T1000 (cell line): ENCODE results near the gene KCNMA1.

Experiments used
- DNase-seq: peaks from one replicate; lab custom pipeline; 2025; ENCODE audit warnings: mixed read lengths; lab: John Stamatoyannopoulos, UW

Gene KCNMA1

DNA sequence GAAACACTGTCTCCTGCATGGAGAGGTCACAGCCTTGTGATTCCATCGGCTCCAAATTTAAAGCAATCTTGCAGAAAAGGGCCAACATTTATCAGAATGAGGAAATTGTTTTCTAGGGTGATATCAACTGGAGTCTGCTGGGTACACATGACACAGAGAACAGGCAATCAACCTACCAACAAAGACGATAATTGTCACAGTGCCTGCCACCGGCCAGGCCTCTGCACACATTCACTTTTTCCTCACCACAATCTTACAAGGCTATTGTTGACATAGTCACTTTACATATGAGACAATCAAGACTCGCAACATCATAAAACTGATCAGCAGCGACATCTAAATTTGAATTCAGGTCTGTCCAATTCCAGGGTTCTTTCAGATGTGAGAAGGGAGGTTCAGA is 189.4 kb downstream of the KCNMA1 start:
- no peak for DNase-seq

DNA sequence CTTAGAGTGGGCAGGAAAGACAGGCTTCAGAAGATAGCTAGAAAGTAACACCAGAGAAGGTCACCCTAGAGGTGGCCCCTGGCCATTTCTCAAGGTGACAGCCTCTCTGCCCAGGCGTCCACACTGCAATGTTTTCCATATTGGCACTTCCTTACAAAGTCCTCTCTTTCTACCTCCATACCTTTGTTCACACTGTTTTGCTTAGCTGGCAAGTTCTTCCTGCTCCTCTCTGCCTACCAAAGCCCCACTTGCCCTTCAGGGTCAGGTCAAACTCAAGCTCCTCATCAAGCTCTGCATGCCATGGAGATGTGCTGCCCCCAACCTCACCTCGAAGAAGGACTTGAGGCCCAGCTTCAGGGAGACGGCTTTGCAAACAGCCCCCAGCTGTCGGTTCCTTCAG is 190.9 kb downstream of the KCNMA1 start:
- no peak for DNase-seq

DNA sequence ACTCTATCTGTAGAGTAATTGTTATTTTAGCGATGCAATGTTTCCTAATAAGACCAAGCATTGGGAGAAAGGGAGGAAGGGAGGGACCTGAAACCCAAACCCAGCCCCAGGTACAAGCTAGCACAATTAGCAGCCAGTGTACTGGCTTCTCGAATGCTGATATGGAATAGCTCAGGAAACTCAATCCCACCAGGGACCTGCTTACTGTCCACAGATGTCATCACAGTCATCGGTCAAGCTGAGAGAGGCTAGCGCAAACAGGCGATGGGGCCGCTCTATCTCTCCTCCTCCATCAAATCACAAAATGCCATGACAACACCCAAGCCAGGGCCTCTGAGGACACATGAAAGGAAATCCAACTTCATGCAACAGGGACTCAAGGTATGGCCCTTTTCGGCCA is 192.1 kb downstream of the KCNMA1 start:
- DNase-seq: no peak

DNA sequence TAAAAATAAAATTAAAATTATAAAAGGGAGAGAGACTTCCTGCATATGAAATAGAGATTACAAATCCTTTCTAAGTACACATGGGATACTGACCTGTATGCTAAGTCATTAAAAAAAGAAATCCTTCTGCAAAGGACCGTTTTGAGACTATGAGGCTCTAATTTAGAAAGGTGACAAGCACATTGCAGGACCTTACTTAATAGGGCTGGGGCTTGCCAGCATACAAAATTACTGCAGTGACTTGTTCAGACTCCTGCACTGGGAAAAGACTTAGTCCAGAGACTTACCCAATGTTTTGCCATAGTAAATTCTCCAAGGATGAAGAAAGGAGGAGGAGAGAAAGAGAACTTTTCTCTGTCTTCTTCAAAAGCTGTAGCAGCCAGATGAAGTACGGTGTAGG is 193.6 kb downstream of the KCNMA1 start:
- DNase-seq: no peak

DNA sequence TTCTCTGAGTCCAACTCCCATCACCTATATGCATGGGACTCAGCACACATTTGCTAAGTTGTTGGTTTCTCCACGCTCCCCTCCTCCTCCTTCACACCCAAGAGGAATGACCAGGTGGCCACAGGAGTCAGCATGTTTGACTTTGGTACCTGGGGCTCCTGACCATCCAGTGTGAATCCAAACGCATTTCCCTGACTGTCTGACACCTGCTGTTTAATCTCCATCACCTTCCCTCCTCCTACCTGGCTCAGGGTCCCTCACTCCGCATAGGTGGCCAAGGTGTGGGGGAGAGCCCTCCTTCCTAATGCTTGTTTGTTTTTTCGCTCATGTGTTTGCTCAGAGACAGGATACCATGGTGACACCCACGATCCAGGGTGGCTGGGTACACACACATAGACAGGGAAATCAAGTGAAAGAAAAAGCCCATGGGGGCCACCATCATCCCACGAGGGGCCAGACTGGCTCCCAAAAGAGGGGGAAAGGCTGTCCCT is 194.9 kb downstream of the KCNMA1 start:
- no peak for DNase-seq

DNA sequence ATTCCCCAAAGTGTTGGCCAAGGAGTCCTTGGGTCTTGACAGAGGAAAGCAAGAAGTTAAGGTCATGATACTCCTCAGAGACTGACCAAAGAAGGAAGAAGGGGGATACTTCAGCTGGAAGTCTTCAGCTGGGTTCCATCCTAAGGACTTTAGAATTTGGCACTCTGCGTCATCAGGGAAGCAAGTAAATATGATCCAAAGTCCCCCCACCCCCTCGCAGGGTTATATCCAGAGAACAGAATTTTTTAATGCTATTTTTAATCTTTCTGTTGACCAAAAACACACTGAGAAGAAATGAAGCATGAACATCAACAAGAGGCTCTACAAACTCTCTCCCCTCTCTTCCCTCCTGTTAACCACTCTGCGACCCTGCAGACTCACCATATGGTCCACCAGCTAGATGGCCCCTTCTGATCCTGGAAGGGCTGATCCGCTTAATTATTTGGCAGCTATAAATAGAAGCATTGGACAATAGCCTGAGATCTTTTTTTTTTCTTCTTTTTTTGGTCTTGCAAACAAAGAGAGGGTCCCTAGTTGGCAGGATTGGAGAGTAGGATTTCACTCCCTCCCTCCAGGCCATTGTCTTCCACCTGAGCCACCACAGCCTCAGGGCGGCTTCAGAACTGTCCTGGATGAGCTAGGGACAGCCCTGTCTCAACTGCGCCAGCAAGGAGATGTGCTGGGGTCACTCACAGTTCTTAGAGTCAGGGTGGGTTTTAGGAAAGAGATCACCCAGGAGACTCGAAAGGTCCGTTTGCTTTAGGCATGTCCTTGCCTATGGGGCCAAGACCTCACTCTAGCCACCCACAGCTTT is 196.0 kb downstream of the KCNMA1 start:
- DNase-seq: no peak

DNA sequence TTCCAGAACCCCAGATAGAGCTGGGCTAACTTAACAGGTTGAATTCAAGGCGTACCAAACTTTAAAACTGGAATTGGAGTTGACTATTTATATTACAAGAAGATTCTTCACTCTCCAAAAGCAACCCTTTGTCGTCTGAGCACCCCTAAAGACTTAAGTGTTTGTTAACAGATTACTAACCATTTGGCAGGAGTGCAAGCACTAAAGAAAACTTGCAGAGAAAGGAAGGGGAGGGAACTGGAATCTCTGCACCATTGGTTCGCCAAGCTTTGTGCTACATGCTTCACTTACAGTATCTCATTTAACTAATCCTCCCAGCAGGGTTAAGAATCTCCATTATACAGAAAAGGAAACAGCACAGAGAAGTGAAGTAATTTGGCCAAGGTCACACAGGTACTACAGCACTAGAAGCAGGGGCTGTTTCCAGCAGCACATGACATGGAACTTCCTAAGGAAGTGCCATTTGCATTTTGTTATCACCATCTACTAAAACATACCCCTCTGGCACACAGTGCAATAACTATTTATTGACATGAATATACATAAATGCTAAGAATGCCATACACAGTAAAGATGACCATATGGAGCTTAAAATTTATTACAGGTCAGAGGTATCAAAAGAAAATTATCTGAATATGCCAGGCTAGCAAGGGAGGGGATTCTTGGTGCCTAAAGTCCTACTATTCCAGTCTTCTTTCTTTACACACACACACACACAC is 201.2 kb downstream of the KCNMA1 start:
- DNase-seq: no peak

DNA sequence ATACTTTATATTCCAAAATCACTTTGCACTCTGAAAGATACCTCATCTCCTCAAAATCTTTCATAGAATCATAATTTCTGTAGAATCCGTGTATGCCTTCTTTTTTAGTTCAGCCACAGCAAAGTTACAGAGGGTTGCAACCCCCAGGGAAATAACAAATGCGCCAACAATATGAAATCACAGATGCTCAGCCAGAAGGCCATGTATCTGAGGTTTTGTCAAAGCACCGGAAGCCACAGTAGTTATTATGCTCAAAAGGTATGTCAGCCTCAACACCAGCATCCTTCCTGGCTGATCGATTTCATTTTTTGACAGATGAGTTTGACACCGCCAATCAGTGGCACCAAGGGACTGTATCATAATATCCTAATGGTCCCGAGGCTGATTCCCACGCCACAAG is 204.1 kb downstream of the KCNMA1 start:
- DNase-seq: no peak

DNA sequence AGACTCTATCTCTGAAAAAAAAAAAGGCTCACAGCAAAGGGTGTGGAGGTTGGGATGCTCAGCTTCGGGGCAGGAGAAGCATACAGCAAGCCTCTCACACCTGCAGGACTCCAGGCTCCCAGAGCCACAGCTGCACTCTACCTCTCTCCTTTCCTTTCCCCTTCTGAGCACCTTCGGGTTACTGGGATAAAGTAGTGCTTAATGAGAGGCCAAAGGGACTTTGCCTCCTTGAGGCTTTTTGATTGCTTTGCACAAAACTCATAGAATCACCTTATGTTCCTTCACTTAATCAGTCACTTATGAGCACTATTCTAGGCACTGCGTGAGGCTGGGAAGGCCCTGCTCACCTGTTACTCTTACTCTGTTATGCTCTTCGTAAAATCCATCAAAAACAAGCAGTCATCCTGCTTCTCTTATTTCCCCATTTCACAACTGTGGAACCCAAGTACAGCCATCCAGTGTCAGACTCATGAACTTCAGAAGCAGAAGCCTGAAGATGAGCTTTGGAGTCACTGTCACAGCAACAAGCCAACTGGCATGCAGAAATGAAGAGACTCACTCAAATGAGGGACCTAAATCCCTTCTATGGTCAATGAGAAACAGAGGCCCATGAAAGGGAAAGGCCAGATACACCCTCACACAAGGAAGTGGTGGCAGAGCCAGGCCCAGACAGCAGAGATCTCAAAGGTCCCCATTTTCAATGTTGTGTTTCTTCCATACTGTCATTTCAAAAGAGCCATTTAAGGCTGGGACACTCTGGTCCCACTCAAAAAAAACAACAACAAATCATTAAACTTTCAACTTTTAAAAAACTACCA is 205.4 kb downstream of the KCNMA1 start:
- no peak for DNase-seq

DNA sequence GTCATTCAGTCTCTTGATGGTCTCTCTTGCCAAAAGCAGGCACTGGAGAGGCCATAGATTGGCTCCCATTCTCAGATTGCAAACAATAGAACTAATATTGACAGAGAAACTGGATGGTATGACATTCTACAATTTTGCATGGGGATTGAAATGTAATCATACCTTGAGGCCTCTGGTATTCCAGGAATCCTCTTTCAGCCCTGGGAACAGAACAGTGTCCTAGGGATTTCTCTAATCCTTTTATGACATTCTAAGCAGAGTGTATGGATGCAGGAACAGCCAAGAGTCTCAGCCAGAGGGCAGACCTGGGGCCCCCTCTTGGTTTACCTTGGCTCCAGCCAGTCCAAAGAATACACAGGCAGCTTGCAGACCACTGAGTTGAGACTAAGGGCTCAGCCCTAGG is 206.4 kb downstream of the KCNMA1 start:
- DNase-seq: no peak

DNA sequence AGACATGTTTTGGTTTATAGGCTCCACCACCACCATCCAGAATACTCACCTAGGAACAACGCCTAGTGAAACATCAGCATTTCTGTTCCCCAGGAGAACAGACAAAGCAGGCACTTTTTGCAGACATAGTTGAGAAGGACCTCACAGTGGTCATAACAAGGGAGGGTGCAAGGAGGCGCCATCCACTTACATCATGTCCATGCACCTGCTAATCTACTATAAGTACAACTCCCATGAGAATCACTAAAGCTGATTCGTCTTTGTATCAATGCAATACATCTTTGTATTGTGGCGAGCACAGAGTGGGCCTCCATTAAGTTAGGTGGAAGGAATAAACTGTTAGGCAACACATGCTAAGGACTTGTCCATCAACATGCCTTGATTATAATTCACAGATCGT is 207.1 kb downstream of the KCNMA1 start:
- DNase-seq: no peak

DNA sequence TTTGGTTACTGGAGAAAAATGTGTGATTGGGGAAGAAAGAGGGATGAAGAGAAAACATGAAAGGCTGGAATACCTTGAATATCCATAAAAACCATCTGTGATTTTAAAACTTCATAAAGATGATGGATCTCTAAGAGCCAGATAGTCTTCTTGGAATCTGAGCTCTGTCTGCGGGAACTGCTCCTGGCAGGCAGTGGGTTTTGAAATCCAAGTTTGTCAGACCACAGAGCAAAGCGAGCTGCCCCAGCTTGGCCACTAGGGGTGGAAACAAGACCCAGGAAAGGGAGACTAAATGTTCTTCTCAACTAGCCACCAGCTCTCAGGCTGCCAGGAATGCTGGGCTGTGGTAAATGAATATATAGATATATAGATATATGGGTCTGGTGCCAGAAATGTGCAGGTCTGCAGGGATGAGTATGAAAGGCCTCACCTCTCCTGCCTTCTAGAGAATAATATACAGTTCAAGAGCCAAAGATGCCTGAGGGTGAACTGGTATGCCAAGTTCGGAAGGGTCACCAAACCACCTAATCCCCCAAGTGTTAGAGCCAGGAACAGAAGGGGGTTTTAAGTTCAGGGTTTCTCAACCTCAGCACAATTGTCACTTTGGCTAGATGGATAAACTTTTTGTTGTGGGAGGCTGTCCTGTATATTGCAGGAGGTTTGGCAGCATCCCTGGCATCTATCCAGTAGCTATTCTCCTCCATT is 208.8 kb downstream of the KCNMA1 start:
- peak; percentile 21 for DNase-seq

DNA sequence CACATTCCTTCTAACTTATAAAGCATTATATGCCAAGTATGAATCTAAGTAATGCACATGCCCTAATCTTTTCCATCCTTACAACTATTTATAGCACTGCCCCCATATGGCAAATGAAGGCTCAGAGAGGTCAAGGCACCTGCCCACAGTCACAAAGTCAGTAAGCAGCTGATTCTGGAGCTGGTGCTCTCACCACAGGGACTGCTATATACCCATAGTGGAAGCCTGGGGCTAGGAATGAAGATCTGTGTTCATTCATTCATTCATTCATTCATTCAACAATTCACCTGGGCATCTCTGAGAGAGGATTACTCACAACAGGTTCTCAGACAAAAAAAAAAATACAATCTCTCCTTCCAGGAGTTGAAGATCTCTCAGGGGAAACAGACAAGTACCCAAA is 213.4 kb downstream of the KCNMA1 start:
- DNase-seq: no peak

DNA sequence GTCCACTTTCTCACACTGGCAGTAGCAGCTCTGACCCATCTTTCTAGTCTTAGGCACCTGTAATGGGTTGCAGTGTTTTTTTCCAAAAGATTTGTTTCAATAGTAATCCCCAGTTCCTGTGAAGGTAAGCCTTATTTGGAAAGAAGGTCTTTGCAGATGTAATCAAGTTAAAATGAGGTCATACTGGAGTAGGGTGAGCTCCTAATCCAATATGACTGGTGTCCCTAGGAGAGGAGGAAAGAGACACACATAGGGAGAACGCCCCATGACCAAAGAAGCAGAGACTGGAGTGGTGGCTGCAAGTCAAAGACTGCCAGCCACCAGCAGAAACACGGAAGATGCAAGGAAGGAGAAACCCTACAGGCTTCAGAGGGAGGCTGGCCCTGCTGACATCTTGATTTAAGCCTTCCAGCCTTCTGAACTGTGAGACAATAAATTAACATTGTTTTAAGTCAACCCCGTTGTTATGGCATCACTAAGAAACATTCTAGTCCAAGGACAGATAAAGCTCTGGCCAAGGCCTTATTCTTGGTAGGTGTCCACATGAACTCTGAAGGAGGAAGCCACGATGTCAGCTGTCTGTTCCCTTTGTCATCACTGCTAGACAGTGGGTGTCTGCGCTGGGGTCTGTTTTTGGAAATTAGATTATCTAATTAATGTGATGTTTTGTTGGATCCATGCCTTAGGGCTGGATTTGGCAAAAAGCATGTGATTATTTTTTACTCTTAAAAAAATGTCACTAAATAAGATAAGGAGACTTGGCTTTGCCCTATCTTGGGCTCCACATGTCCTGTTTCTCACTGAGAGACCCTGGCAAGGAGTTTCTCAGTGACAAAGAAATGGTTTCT is 214.9 kb downstream of the KCNMA1 start:
- no peak for DNase-seq

DNA sequence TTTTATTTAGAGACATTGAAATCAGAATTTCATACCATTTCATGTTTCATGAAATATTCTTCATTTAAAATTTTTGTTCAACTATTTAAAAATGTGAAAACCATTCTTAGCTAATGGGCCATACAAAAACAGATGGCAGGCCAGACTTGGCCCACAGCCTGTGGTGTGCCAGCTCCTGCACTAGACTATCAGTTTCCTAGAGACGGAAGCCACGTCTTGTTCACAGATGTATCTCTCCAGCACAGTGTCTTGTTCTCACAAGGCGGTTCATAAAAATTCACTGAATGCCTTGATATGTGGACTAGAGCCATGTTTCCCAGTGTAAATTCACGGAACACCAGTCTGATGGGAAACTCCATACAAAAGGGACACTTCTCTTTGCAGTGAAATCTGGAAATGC is 216.0 kb downstream of the KCNMA1 start:
- DNase-seq: no peak

DNA sequence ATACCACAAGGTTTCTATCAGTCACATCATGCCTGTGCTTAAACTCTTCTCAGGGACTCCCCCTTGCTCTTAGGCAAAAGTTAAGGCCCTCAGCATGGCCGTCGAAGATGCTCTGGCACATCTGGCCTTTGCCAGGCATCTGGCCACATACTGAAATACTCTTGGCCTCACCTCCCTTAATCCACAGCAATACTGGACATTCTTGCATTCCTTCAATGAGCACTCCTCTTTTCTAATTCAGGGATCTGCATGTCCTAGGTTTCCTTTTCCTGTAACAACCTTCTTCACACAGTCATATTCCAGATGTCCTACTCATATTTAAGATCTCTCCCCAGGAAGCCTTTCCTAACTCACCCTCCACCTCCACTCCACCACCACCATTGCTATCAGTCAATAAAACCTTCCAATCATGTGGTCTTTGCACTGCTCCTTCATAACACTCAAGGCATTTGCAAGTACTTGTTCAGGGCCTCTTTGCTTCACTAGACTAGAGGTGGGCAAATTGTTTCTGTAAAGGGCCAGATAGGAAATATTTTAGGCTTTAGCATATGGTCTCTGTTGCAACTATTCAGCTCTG is 216.6 kb downstream of the KCNMA1 start:
- DNase-seq: no peak

DNA sequence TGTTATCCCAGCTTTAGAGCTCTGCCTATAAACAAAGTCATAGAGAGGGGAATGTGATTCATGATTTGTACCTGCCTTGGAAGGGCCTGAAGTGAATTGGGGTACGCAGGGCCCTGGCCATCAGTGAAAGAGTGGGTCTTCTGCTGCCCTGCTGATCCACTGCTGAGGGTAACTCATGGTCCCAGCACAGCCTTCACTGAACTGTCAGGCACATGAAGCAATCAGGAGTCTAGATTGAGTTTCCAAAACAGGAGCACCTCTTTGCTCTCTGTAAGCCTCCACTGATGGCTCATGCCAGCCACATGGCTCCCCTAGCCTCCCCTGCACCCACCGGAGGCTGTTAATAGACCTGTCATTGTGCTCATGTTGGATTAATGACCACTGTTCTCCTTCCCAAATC is 217.6 kb downstream of the KCNMA1 start:
- no peak for DNase-seq

DNA sequence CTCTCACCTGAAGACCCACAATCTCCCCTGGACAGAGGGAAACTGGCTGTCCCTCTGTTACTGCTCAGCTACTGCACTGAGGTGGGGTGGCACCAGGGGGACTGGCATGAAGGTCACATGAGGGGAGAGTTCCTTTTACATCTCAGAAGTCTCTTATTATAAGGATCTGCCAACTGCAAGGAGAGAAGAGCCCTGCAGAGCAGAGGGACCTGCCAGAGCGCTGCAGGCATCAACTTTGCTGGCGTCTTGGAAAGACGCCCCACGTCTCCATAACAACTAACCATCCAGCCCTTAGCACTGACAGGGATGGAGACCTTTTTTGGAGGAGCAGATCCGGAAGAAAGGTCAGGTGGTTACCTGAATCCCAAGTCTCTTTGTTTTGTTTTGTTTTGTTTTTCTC is 218.6 kb downstream of the KCNMA1 start:
- no peak for DNase-seq

DNA sequence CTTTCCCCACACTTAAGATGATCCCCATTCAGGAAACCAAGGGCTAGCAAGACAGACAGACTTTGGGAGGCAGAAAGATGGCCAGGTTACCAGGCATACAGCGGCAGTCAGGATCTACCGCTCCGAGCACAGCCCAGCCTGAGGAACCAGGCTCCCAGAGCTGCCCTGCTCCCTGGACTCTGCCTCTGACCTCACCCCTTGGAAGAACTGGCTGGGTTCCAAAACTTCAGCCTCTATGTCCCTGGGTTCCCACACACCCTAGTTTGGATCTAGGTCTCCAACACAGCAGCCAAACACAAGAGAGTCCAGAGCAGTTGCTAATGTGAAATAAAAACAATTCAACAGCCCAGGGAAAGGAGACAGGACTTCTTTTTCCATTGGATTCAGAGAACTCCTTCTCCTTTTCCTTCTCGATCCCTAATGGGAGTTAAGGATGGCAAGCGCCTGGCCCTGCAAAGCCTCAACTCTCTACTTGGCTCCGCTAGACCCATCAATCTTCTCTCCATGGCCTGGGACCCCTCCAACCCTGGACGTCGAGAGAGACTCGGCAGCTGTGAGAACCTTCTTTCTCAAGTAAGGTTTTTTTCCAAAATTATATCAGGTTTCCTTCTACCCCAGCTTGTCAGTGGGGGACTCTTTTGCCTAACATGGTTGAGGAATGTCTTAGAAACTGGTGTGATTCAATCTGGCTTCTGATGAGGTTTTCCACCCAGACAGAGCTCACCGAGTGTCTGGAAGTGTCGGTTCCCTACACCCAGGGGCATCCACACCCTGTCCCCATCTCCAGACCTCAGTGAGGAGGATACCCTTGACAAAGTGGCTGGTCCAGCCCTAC is 219.6 kb downstream of the KCNMA1 start:
- DNase-seq: no peak

DNA sequence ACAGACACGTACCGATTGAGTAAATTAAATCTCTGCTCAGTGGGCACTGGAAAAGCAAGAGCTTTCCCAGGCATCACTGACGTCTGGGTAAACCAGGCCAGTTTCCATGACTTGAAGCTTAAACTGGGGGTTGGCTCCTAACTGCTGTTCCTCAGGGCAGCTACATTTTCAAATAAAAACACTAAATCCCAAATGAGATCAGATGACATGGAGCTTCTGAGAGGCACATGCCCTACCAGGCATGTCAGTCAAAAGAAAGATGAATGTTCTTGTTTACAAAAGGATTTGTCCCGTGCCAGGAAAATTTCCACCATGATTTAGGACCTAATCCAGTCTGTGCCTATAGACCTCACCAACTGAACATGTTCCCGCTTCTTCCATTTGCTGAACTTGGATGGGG is 220.2 kb downstream of the KCNMA1 start:
- DNase-seq: no peak
